Measurements from ENCODE around the gene OLFML1.

Gene OLFML1

GRCh38 chr11:7538031-7538430 lies 52.7 kb downstream of the OLFML1 start:
- H3K27ac ChIP-seq (ENCODE audit: low read length, poor library complexity, severe bottlenecking), result no peak overlapping the region
- H3K4me3 ChIP-seq (ENCODE audit: insufficient read depth in 1 of 2, low read depth in 1 of 2, low read length in 2 of 2), result peak overlapping the region in 1 of 2 experiments; percentile 63
- H3K18ac ChIP-seq (ENCODE audit: low read depth in 1 of 2, low read length in 2 of 2), result no peak overlapping the region
- DNase-seq, result no peak
- H3K4ac ChIP-seq (ENCODE audit: low read depth in 1 of 2, low read length in 2 of 2), result no peak overlapping the region
- H3K4me1 ChIP-seq (ENCODE audit: control insufficient read depth, insufficient read depth, low read depth, low read length), result no peaks in the 10 kb centered on the region
- no peak overlapping the region for H4K91ac ChIP-seq (ENCODE audit: low read length)
- H3K4me2 ChIP-seq (ENCODE audit: low read length, poor library complexity, severe bottlenecking), result no peak overlapping the region
- H3K79me1 ChIP-seq (replicated peaks; ENCODE audit: low read length, poor library complexity, severe bottlenecking), result no peaks in the 10 kb centered on the region
- no peaks in the 10 kb centered on the region for H3K9me3 ChIP-seq (ENCODE audit: control insufficient read depth, low read length)
- H2AK5ac ChIP-seq (ENCODE audit: low read length, severe bottlenecking), result no peak overlapping the region
- H3K27me3 ChIP-seq (ENCODE audit: control insufficient read depth in 1 of 2, insufficient read depth in 1 of 2, low read length in 2 of 2), result peaks cover 0 to 44% of the 10 kb centered on the region in 2 experiments
- no peaks in the 10 kb centered on the region for H3K36me3 ChIP-seq (ENCODE audit: control insufficient read depth in 1 of 2, insufficient read depth in 2 of 2, low read depth in 1 of 2, low read length in 2 of 2)
- no peak overlapping the region for H2BK120ac ChIP-seq (ENCODE audit: low read depth, low read length)
- H2AFZ ChIP-seq (ENCODE audit: low read depth, low read length), result no peak overlapping the region
- 76% methylated on average over 8 of the region's 8 CpGs for WGBS
- no peak overlapping the region for H3K23ac ChIP-seq (ENCODE audit: low read length in 2 of 2)
- H2BK5ac ChIP-seq (ENCODE audit: low read depth, low read length, poor library complexity, severe bottlenecking), result no peak overlapping the region
- no peak overlapping the region for H2BK12ac ChIP-seq (ENCODE audit: low read length in 2 of 2)
- no peak overlapping the region for H3K14ac ChIP-seq (ENCODE audit: low read length in 2 of 2)
- no peak overlapping the region for H2BK15ac ChIP-seq (ENCODE audit: low read depth, poor library complexity, severe bottlenecking)
- H3K9ac ChIP-seq (ENCODE audit: low read length), result peak overlapping the region; percentile 40
- no peak overlapping the region for H4K8ac ChIP-seq (ENCODE audit: low read length)

GRCh38 chr11:7538466-7539454 lies 53.5 kb downstream of the OLFML1 start:
- H3K4ac ChIP-seq (ENCODE audit: low read depth in 1 of 2, low read length in 2 of 2), result no peak overlapping the region
- no peak overlapping the region for H2BK5ac ChIP-seq (ENCODE audit: low read depth, low read length, poor library complexity, severe bottlenecking)
- H3K9me3 ChIP-seq (ENCODE audit: control insufficient read depth, low read length), result no peaks in the 10 kb centered on the region
- H3K36me3 ChIP-seq (ENCODE audit: control insufficient read depth in 1 of 2, insufficient read depth in 2 of 2, low read depth in 1 of 2, low read length in 2 of 2), result no peaks in the 10 kb centered on the region
- no peak overlapping the region for H3K18ac ChIP-seq (ENCODE audit: low read depth in 1 of 2, low read length in 2 of 2)
- no peak overlapping the region for H4K8ac ChIP-seq (ENCODE audit: low read length)
- H4K91ac ChIP-seq (ENCODE audit: low read length), result no peak overlapping the region
- H3K9ac ChIP-seq (ENCODE audit: low read length), result peak overlapping the region; percentile 40
- no peaks in the 10 kb centered on the region for H3K4me1 ChIP-seq (ENCODE audit: control insufficient read depth, insufficient read depth, low read depth, low read length)
- no peak overlapping the region for H3K27ac ChIP-seq (ENCODE audit: low read length, poor library complexity, severe bottlenecking)
- peak overlapping the region in 1 of 2 experiments; percentile 63 for H3K4me3 ChIP-seq (ENCODE audit: insufficient read depth in 1 of 2, low read depth in 1 of 2, low read length in 2 of 2)
- 80% methylated on average over 12 of the region's 12 CpGs for WGBS
- H2BK120ac ChIP-seq (ENCODE audit: low read depth, low read length), result no peak overlapping the region
- H2BK15ac ChIP-seq (ENCODE audit: low read depth, poor library complexity, severe bottlenecking), result no peak overlapping the region
- H2BK12ac ChIP-seq (ENCODE audit: low read length in 2 of 2), result no peak overlapping the region
- no peak overlapping the region for H3K14ac ChIP-seq (ENCODE audit: low read length in 2 of 2)
- H3K79me1 ChIP-seq (replicated peaks; ENCODE audit: low read length, poor library complexity, severe bottlenecking), result no peaks in the 10 kb centered on the region
- H3K4me2 ChIP-seq (ENCODE audit: low read length, poor library complexity, severe bottlenecking), result no peak overlapping the region
- no peak overlapping the region for H3K23ac ChIP-seq (ENCODE audit: low read length in 2 of 2)
- no peak overlapping the region for H2AK5ac ChIP-seq (ENCODE audit: low read length, severe bottlenecking)
- peaks cover 0 to 44% of the 10 kb centered on the region in 2 experiments for H3K27me3 ChIP-seq (ENCODE audit: control insufficient read depth in 1 of 2, insufficient read depth in 1 of 2, low read length in 2 of 2)
- DNase-seq, result no peak
- H2AFZ ChIP-seq (ENCODE audit: low read depth, low read length), result no peak overlapping the region

- H3K4me3 ChIP-seq (ENCODE audit: insufficient read depth in 1 of 2, low read depth in 1 of 2, low read length in 2 of 2), result no peak overlapping the region
- H2BK15ac ChIP-seq (ENCODE audit: low read depth, poor library complexity, severe bottlenecking), result no peak overlapping the region
- H3K4ac ChIP-seq (ENCODE audit: low read depth in 1 of 2, low read length in 2 of 2), result no peak overlapping the region
- H3K4me1 ChIP-seq (ENCODE audit: control insufficient read depth, insufficient read depth, low read depth, low read length), result no peaks in the 10 kb centered on the region
- no peaks in the 10 kb centered on the region for H3K9me3 ChIP-seq (ENCODE audit: control insufficient read depth, low read length)
- no peak overlapping the region for H2BK120ac ChIP-seq (ENCODE audit: low read depth, low read length)
- no peak overlapping the region for H3K18ac ChIP-seq (ENCODE audit: low read depth in 1 of 2, low read length in 2 of 2)
- H4K91ac ChIP-seq (ENCODE audit: low read length), result no peak overlapping the region
- no peak overlapping the region for H3K9ac ChIP-seq (ENCODE audit: low read length)
- no peak overlapping the region for H3K27ac ChIP-seq (ENCODE audit: low read length, poor library complexity, severe bottlenecking)
- no peak overlapping the region for H2BK5ac ChIP-seq (ENCODE audit: low read depth, low read length, poor library complexity, severe bottlenecking)
- no peak overlapping the region for H2BK12ac ChIP-seq (ENCODE audit: low read length in 2 of 2)
- no peak overlapping the region for H2AFZ ChIP-seq (ENCODE audit: low read depth, low read length)
- no peaks in the 10 kb centered on the region for H3K36me3 ChIP-seq (ENCODE audit: control insufficient read depth in 1 of 2, insufficient read depth in 2 of 2, low read depth in 1 of 2, low read length in 2 of 2)
- DNase-seq, result no peak
- no peak overlapping the region for H3K23ac ChIP-seq (ENCODE audit: low read length in 2 of 2)
- H2AK5ac ChIP-seq (ENCODE audit: low read length, severe bottlenecking), result no peak overlapping the region
- no peak overlapping the region for H3K14ac ChIP-seq (ENCODE audit: low read length in 2 of 2)
- WGBS, result 92% methylated on average over 7 of the region's 8 CpGs
- no peak overlapping the region for H3K4me2 ChIP-seq (ENCODE audit: low read length, poor library complexity, severe bottlenecking)
- peaks cover 0 to 37% of the 10 kb centered on the region in 2 experiments for H3K27me3 ChIP-seq (ENCODE audit: control insufficient read depth in 1 of 2, insufficient read depth in 1 of 2, low read length in 2 of 2)
- H3K79me1 ChIP-seq (replicated peaks; ENCODE audit: low read length, poor library complexity, severe bottlenecking), result no peaks in the 10 kb centered on the region
- no peak overlapping the region for H4K8ac ChIP-seq (ENCODE audit: low read length)
Observed at GRCh38 chr11:7540830-7541555, 55.7 kb downstream of the OLFML1 start.

- no peak overlapping the region for H3K18ac ChIP-seq (ENCODE audit: low read depth in 1 of 2, low read length in 2 of 2)
- no peak for DNase-seq
Observed at GRCh38 chr11:7543302-7543701, 58.0 kb downstream of the OLFML1 start.

More at GRCh38 chr11:7543302-7543701, 58.0 kb downstream of the OLFML1 start:
- 67% methylated on average over 1 of the region's 1 CpG for WGBS
- Histone ChIP-seq H4K8ac (ENCODE audit: low read length) (no peak overlapping the region), H3K79me1 (replicated peaks; ENCODE audit: low read length, poor library complexity, severe bottlenecking) (no peaks in the 10 kb centered on the region), H3K27ac (ENCODE audit: low read length, poor library complexity, severe bottlenecking) (no peak overlapping the region), H3K9ac (ENCODE audit: low read length) (no peak overlapping the region), H3K23ac (ENCODE audit: low read length in 2 of 2) (no peak overlapping the region), H2BK120ac (ENCODE audit: low read depth, low read length) (no peak overlapping the region), H2BK15ac (ENCODE audit: low read depth, poor library complexity, severe bottlenecking) (no peak overlapping the region), H2BK5ac (ENCODE audit: low read depth, low read length, poor library complexity, severe bottlenecking) (no peak overlapping the region), H3K14ac (ENCODE audit: low read length in 2 of 2) (no peak overlapping the region), H3K27me3 (ENCODE audit: control insufficient read depth in 1 of 2, insufficient read depth in 1 of 2, low read length in 2 of 2) (peaks cover 0 to 26% of the 10 kb centered on the region in 2 experiments), H3K9me3 (ENCODE audit: control insufficient read depth, low read length) (no peaks in the 10 kb centered on the region), H4K91ac (ENCODE audit: low read length) (no peak overlapping the region), H3K4ac (ENCODE audit: low read depth in 1 of 2, low read length in 2 of 2) (no peak overlapping the region), H2AFZ (ENCODE audit: low read depth, low read length) (no peak overlapping the region), H3K4me2 (ENCODE audit: low read length, poor library complexity, severe bottlenecking) (no peak overlapping the region), H3K4me3 (ENCODE audit: insufficient read depth in 1 of 2, low read depth in 1 of 2, low read length in 2 of 2) (no peak overlapping the region), H3K4me1 (ENCODE audit: control insufficient read depth, insufficient read depth, low read depth, low read length) (no peaks in the 10 kb centered on the region), H3K36me3 (ENCODE audit: control insufficient read depth in 1 of 2, insufficient read depth in 2 of 2, low read depth in 1 of 2, low read length in 2 of 2) (no peaks in the 10 kb centered on the region), H2AK5ac (ENCODE audit: low read length, severe bottlenecking) (no peak overlapping the region), H2BK12ac (ENCODE audit: low read length in 2 of 2) (no peak overlapping the region)

Data from mesenchymal stem cell (in vitro differentiated cells and primary cell).